ENCODE measurements around the gene DCTN4. TPM values are rescaled to one million over a fixed set of nuclear protein-coding genes. Genes with fewer than 3 reads are reported as not detected.

DCTN4 gene
- total RNA-seq, 3 donors from 2014 or later (not counting 1 experiment from before 2014, with no cell fraction given): 90.0 to 108 (median 92.0) TPM

DNA sequence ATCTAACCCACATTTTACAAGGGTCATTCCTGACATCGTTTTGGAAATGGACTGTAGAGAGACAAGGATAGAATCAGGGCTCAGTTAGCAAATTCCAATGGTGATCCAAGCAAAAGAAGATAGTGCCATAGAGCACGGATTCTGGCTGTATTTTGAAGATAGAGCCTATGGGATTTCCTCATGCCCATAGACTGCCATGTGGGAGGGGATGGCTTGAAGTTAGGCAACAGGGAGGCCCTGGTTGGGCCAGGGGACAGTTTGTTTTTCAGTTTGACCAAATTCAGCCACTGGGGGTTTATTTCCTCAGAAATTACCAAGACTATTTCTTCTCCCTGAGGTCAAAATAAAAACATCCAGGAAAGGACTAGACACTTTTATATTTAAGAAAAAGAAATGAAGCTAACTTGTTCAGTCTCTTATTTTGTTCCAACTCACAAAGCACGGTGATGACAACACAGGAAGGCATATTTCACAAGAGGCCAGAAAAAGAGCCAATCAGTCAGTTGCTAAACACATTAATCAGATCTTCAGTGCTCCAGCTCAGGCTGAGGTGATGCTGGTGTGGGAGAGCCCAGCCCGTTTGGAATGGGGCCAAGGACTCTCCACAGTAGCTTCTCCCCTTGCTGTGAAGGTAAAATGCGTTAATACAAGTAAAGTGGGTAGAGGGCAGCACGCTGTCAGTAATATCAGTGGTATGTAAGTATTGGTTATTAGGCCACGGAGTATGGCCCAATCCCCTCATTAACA lies 4.4 kb upstream of the DCTN4 start:
- Histone ChIP-seq H3K27me3 (ENCODE audit: control insufficient read depth, insufficient read depth, low read length) (no peaks in the 10 kb centered on the region), H3K4me3 (ENCODE audit: low read length) (no peak overlapping the region), H3K4me1 (ENCODE audit: control insufficient read depth, insufficient read depth, low read length) (peaks cover 9% of the 10 kb centered on the region), H3K9me3 (ENCODE audit: control insufficient read depth, insufficient read depth, low read length) (no peaks in the 10 kb centered on the region), H3K36me3 (ENCODE audit: control insufficient read depth, insufficient read depth, low read length) (no peaks in the 10 kb centered on the region), H3K27ac (ENCODE audit: low read length) (peak overlapping the region; percentile 40)
- peaks cover 7 to 8% of the 10 kb centered on the region in 2 donors for H3K4me1 Mint-ChIP-seq
- no peak overlapping the region for H3K4me3 Mint-ChIP-seq
- no peaks in the 10 kb centered on the region for H3K36me3 Mint-ChIP-seq
- TF ChIP-seq, protein P1, sequence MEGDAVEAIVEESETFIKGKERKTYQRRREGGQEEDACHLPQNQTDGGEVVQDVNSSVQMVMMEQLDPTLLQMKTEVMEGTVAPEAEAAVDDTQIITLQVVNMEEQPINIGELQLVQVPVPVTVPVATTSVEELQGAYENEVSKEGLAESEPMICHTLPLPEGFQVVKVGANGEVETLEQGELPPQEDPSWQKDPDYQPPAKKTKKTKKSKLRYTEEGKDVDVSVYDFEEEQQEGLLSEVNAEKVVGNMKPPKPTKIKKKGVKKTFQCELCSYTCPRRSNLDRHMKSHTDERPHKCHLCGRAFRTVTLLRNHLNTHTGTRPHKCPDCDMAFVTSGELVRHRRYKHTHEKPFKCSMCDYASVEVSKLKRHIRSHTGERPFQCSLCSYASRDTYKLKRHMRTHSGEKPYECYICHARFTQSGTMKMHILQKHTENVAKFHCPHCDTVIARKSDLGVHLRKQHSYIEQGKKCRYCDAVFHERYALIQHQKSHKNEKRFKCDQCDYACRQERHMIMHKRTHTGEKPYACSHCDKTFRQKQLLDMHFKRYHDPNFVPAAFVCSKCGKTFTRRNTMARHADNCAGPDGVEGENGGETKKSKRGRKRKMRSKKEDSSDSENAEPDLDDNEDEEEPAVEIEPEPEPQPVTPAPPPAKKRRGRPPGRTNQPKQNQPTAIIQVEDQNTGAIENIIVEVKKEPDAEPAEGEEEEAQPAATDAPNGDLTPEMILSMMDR (IDR thresholded peaks at IDR 0.05): no peak
- H3K27ac Mint-ChIP-seq: peak overlapping the region in 1 of 2 donors; percentile 23
- H3K27me3 Mint-ChIP-seq (ENCODE audit: low read depth in 2 of 2): peaks cover 10 to 14% of the 10 kb centered on the region in 2 donors
- no peak for ATAC-seq
- intact Hi-C loops (cut with micrococcal nuclease): no loop called here
- peak in 1 of 2 donors; percentile 14 for DNase-seq
- no peaks in the 10 kb centered on the region for H3K9me3 Mint-ChIP-seq
- 37% methylated on average over 7 of the region's 7 CpGs for WGBS (ENCODE audit: insufficient coverage)

DNA sequence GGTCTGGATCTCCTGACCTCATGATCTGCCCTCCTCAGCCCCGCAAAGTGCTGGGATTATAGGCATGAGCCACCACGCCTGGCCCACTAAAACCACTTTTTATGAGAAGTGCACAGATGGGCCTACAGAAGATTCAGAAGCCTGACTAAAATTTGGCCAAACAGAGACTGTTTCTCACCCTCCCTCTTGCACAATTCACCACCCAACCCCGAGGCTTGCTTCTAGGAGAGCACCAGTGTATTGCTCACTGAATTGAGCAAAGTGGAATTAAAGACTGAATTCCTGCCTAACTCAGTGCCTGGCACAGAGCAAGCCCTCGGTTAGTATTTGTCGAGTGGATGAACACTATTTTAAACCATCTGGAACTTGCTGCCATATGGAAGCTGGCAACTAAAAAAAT lies 3.4 kb upstream of the DCTN4 start:
- TF ChIP-seq, protein P1 (IDR thresholded peaks at IDR 0.05): no peak
- Histone ChIP-seq H3K36me3 (ENCODE audit: control insufficient read depth, insufficient read depth, low read length) (no peaks in the 10 kb centered on the region), H3K4me3 (ENCODE audit: low read length) (no peak overlapping the region), H3K27me3 (ENCODE audit: control insufficient read depth, insufficient read depth, low read length) (no peaks in the 10 kb centered on the region), H3K27ac (ENCODE audit: low read length) (no peak overlapping the region), H3K9me3 (ENCODE audit: control insufficient read depth, insufficient read depth, low read length) (no peaks in the 10 kb centered on the region), H3K4me1 (ENCODE audit: control insufficient read depth, insufficient read depth, low read length) (peaks cover 13% of the 10 kb centered on the region)
- intact Hi-C loops (cut with micrococcal nuclease): no loop called here
- no peaks in the 10 kb centered on the region for H3K9me3 Mint-ChIP-seq
- H3K27me3 Mint-ChIP-seq (ENCODE audit: low read depth in 2 of 2): peaks cover 7 to 14% of the 10 kb centered on the region in 2 donors
- H3K4me3 Mint-ChIP-seq: no peak overlapping the region
- WGBS (ENCODE audit: insufficient coverage): 79% methylated on average over 5 of the region's 5 CpGs
- no peak overlapping the region for H3K27ac Mint-ChIP-seq
- ATAC-seq (no peak), DNase-seq (no peak)
- H3K4me1 Mint-ChIP-seq: peaks cover 10 to 12% of the 10 kb centered on the region in 2 donors
- H3K36me3 Mint-ChIP-seq: no peaks in the 10 kb centered on the region

DNA sequence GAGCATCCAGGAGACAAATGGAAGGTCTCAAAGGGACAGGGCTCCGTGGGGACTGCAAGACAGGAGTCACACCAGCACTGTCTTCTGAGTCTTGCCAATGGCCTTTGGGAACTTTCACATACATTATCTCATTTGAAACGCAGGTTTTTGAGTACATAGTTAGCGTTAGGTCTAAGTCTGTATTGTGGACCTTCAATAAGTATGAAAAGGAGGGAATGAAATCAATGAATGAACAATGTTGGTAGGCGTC lies 442 bp upstream of the DCTN4 start:
- Mint-ChIP-seq H3K27me3 (ENCODE audit: low read depth in 2 of 2) (peaks cover 4 to 14% of the 10 kb centered on the region in 2 donors), H3K4me1 (peaks cover 15 to 27% of the 10 kb centered on the region in 2 donors), H3K9me3 (no peaks in the 10 kb centered on the region), H3K27ac (no peak overlapping the region), H3K36me3 (peaks cover 9% of the 10 kb centered on the region), H3K4me3 (no peak overlapping the region)
- intact Hi-C loops (cut with micrococcal nuclease): no loop called here
- TF ChIP-seq, protein P1 (IDR thresholded peaks at IDR 0.05): no peak
- Histone ChIP-seq H3K9me3 (ENCODE audit: control insufficient read depth, insufficient read depth, low read length) (no peaks in the 10 kb centered on the region), H3K4me3 (ENCODE audit: low read length) (peak overlapping the region; percentile 83), H3K27me3 (ENCODE audit: control insufficient read depth, insufficient read depth, low read length) (no peaks in the 10 kb centered on the region), H3K4me1 (ENCODE audit: control insufficient read depth, insufficient read depth, low read length) (peaks cover 14% of the 10 kb centered on the region), H3K27ac (ENCODE audit: low read length) (peak overlapping the region; percentile 97), H3K36me3 (ENCODE audit: control insufficient read depth, insufficient read depth, low read length) (peaks cover 18% of the 10 kb centered on the region)
- WGBS (ENCODE audit: insufficient coverage): 82% methylated on average over 4 of the region's 4 CpGs
- DNase-seq: no peak
- ATAC-seq: no peak

DNA sequence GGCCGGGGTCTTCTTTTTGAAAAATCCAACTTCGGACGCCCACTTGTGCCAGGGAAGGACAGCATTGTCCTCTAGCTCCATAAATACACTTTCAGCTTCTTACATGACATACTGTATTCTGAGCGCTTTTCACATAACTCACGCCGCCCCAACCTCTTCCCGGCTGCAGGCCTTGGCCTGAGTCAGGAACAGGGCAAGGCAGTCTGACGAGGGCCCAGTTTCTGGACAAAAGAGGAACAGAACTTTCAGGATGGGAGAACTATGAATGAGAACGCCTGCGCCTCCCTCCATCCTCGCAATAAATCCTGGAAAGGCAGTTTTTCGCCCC lies 650 bp downstream of the DCTN4 start:
- H3K27me3 Mint-ChIP-seq (ENCODE audit: low read depth in 2 of 2): peaks cover 4 to 10% of the 10 kb centered on the region in 2 donors
- no peak overlapping the region for H3K27ac Mint-ChIP-seq
- no peaks in the 10 kb centered on the region for H3K9me3 Mint-ChIP-seq
- peaks cover 15 to 34% of the 10 kb centered on the region in 2 donors for H3K4me1 Mint-ChIP-seq
- no peak overlapping the region for H3K4me3 Mint-ChIP-seq
- DNase-seq: no peak
- H3K36me3 Mint-ChIP-seq: peaks cover 9% of the 10 kb centered on the region
- H3K4me3 ChIP-seq (ENCODE audit: low read length): peak overlapping the region; percentile 83
- no peaks in the 10 kb centered on the region for H3K27me3 ChIP-seq (ENCODE audit: control insufficient read depth, insufficient read depth, low read length)
- H3K36me3 ChIP-seq (ENCODE audit: control insufficient read depth, insufficient read depth, low read length): peaks cover 29% of the 10 kb centered on the region
- TF ChIP-seq, protein P1 (IDR thresholded peaks at IDR 0.05): no peak
- H3K4me1 ChIP-seq (ENCODE audit: control insufficient read depth, insufficient read depth, low read length): peaks cover 14% of the 10 kb centered on the region
- intact Hi-C loops (cut with micrococcal nuclease): loop anchor here (1.0 kb wide), 3 partner anchors 25 to 89 kb away; partner anchors contain the start of gene RBM22
- ATAC-seq: peak; percentile 2 to 11 (median 5)
- H3K27ac ChIP-seq (ENCODE audit: low read length): peak overlapping the region; percentile 97
- 4% methylated on average over 12 of the region's 12 CpGs for WGBS (ENCODE audit: insufficient coverage)
- H3K9me3 ChIP-seq (ENCODE audit: control insufficient read depth, insufficient read depth, low read length): no peaks in the 10 kb centered on the region

All from natural killer cell (primary cell).